A673 (cell line): ENCODE measurements around the gene PAX9.

Experiments
- CTCF ChIP-seq: fragments of 300-800, 200-600 bp; sonication (generic); conservative IDR thresholded peaks from 2 replicates; pipeline ENCODE4 v1.5.1; 2017; ENCODE audit warnings: low read depth, mild to moderate bottlenecking, antibody characterized with exemption, low read length, moderate library complexity, mixed read lengths
- EZH2 ChIP-seq: fragments of 200-600 bp; sonication (generic); IDR thresholded peaks from 2 replicates; pipeline ENCODE4 v1.6.1; 2017; ENCODE audit warnings: borderline replicate concordance, low read depth, mild to moderate bottlenecking, mixed read lengths, antibody characterized with exemption, low read length; ENCODE audit not compliant: poor library complexity, severe bottlenecking

DNA sequence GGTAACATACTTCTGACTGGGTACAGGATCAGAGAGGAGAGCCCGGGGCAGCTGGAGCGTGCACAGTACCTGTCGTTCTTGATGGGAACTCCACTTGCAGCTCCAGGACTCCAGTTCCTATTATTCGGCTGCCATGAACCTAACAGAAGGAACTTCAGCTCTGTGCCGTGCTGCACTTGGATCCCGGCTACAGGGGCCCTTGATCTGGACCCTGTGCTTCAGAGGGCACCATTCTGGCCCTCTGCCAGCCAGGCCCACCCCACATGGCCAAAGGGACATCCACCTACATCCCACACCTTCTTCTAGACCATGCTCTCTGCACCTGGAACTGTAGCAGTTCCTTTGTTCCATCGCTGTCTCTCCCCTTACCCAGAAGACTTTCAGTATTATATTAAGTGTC lies 58.2 kb downstream of the PAX9 start:
- no peak for TF ChIP-seq EZH2
- no peak for TF ChIP-seq CTCF
